GM18499 (cell line): ENCODE results near the gene HOXB3.
"Not testable (repeated sequence)": the region's sequence is repeated elsewhere in the genome, so short reads cannot be mapped to it uniquely, and the experiment has no call there.

ENCODE experiments used
- ATAC-seq: cut with Tn5 transposase; IDR thresholded peaks from one replicate; pipeline ENCODE4 v1.9.1; 2021; ENCODE audit warnings: moderate number of reproducible peaks; ENCODE audit not compliant: insufficient read depth, unreplicated experiment

Gene HOXB3

DNA sequence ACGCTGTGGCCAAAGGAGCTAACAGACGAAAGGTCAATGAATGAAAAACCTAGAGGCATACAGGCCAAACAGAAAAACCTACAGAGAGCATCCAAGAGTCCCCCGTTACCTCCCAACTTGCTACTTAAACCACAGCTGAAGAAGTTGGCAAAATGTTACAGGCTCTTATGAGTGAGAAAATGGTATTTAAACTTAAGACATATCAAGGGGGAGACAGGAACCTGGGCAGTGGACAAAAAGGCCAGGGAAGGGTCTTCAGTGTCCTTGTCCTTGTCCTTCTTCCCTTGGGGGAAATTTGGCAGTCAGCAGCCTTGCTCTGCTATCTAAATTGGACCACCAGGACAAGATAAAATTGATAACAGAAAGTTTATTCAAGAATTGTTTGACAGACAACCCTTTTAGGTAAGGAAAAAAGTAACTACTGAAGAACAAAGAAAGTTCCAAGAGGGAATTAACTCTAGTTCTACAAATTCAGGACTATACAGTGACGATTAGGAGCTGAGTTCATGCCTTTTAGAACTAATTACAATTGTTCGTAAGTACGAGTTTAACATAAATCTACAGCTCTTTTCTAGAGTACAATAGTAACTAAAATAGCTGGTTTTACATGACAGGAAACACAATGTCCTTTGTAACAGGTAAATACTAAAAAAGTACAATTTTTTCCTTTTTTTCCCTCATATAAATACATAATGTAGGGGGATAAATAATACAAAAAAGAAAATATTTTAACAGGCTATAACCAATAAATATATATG, 41.3 kb downstream of the HOXB3 start:
- ATAC-seq = no peak

DNA sequence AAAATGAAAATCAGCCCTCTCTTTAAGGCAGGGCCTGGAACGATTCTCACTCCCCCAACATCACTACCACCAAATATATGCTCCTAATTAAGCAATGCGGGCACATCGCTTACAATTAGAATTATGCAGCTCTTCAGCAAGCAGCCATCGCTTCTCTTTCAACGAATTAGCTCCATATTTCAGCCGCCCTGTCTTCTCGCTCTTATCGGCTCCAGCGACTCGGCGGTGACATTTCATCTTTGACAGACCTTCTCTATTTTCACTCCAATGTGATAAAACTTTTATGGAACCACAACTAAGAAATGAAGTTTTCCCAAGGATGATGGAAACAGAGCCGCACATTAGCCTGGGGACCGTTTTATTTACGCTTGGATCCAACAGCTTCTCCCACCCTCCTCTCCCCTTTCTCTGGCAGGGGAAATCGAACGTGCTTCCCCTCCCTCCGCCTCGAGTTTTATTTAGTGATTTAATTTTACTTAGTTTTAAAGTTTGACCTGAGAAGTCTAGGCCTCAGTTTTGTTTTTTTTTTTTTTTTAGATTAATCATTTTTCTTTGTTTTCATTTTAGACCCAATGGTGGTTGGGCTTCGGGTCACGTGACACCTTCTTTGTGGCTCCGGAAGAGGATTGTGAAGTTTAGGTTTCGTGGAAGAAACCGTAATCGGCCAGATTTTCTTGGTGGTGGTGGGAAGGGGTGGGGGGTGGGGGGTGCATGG, 42.1 kb downstream of the HOXB3 start:
- ATAC-seq = no peak

DNA sequence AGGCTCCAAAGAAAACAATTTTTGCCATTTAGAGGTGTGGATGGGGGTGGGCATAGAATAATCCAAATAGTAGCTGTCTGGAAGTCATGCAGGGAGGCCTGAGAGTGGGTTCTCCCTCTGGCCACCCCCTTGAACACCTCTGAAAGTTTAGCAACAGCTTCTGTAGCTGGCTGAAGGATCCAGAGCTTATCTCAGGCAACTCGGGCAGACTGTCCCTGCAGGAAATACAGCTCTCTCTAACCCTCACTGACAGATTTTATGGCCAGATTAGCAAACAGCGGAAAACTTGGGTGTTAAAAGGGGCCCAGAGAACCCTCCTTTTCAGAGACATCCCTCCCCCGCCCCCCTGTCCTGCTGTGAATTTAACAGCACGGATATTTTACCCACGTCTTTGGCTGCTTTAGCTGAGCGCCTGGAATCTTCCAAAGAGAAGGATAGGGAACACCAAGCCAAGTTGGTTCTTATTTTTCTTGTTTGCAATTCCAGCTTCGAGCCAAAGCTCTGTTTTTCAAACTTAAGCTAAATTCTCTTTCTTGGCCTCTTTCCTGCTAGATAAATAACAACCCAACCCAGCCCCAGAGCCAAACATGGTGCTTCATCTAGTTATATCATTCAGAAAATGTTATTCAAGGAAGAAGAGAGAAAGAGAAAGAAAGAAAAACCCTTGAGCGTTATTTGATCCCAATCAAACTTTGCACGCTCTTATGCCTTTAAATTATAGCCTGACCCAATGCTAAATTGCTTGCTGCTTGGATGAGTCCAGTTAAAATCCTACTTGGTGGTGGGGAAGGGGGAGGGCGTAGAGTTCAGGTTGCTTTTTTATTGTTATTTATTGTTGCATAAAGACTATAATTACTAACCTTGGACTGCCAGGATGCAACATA, 42.9 kb downstream of the HOXB3 start:
- no peak for ATAC-seq

DNA sequence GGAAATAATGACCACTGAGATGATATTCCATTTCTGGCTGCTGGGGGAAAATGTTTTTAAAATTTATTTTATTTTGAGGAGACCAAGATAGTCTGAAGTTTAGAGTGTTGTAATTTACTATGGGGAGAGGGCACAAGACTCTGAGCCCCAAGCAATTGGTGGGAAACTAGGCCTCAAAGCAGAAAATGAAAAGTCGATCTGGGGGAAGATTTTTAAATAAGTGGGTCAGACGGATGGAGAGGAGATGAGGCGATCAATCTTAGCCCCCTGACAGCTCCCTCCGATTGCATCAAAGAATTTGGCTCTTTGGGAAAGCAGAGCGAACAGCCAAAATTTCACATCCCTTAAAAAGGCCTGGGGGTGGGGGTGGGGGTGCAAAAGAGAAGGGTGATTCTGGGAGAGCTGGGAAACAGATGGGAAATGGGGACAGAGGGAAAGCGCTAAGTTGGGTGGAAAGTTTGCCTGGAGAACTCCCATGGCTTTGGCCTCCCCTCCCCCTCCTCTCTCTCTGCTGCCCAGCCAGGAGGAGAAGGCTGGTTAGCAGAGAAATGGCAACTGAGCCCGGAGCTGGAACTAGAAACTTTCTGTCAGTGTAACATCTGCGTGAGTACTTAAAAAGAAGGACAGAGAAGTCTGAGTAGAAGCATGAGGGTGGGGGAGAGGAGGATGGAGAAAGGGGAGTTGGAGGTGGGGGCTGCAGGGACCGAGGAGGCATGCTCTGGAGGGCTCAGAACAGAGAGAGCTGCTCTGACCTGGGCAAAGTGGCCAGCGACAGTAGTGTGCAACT, 43.7 kb downstream of the HOXB3 start:
- no peak for ATAC-seq

DNA sequence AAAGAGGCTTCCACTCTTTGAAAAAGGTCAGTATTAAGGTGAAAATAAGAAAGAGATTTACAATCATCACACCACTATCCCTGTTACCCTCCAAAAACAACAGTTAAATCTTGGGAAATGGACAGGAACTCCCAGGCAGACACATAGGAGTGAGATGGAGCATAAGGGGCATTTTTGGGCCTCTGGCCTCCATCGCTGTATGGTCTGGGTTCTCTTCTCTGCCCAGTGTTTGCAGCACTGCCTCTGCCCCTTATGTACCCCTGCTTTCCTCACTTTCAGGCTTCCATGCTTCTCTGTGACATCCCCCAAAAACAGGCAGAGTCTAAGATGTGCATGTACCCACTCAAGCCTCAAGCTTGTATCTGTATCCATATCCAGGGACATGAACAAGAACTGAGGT, 44.5 kb downstream of the HOXB3 start:
- no peak for ATAC-seq

DNA sequence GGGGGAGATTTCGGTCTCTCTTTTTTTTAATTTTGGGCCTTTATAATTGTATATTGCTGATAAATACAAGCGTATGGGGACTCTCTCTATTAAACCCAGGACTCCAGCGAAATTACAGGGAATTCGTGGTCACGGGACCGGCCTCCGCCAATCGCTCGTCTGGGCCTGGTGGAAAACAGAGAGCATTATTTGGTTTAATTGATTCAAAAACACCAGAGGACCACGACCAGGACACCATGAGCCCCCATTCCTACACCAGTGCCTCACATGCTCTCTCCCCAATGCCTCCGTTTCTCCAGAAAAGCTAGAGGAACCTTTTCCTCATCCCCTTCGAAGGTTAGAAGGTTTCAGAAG, 45.0 kb downstream of the HOXB3 start, which contains the start of gene HOXB2:
TSS of gene HOXB2 (minus strand) at position 88 of the 354 bp plus-strand sequence. CDS start 198 bp downstream, outside the sequence.
- no peak for ATAC-seq

DNA sequence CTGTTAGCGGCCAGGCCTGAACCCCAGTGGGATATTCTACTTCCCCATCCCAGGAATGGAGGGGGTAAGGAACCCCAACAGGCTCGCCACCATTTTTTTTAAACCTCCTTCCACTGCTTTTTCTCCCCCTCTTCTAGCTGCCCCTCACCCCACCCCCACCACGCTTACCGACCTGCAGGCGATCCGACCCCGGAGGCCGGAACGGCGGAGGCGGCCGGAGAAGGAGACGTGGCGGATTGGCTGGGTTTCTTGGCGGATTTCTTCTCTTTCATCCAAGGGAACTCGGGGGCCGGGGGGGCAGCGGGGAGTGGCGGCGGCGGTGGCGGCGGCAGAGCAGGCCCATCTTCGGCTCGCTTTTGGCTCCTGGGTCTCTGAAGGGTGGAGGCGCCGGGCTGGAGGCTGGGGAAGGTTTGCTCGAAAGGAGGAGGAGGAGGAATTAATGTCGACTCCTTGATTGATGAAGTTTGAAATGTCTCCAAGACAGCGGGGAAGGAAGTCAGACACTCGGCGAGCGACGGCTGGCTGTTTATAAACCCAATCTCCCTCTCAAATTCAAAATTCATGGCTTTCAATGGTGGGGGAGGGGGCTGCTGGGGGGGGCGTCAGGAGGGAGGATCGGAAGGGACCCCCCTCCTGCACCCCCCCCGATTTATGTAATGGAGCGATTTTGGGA, 45.6 kb downstream of the HOXB3 start:
- ATAC-seq = no peak

DNA sequence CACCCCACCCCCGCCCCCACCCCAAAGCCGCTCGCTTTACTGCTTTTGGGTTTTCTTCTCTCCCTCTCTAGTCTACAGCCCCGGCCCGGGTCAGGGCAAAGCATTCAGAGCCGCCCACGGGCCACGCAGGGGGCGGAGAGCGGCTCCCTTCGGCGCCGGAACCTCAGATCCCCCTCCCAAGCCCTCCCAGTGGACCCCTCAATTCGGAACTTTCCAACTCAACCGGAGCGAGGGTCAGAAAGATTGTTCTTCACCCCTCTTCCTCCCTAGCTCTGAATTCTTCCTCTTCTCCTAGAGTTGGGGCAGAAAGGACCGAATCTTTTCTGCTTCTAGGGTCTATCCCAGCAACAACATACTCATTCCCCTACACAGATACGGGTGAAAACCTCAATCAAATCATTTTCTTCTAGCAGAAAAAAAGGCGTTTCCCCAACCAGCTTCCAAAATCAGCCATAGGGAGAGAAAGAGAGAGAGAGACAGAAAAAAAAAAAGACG, 46.1 kb downstream of the HOXB3 start:
- ATAC-seq = no peak

DNA sequence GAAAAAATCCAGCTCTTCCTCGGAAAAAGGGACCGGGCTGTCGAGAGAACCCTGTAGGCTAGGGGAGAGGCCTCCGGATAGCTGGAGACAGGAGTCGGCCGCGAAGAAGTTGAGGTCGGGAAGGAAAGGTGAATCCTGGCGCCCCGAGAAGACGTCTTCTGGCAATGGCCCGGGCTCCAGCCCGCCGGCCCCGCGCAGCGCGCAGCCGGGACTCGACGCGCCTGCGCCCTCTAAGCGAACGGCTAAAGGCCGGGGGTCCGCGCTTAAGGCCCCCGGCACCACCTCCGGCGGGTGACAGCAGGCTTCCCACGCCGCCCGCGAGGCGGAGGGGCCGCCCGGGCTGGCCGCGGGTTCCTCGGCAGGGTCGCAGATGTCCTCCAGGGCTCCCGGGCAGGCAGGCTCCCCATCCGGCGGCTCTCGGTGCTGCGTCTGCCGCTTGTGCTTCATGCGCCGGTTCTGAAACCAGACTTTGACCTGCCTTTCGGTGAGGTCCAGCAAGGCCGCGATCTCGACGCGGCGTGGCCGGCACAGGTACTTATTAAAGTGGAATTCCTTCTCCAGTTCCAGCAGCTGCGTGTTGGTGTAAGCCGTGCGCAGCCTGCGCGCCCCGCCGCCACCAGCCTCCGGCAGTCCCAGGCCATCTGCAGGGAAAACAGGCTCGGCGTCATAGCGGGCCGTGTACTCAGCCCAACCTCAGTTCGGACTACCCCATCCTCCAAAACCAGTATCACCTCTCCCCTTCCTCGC, 46.8 kb downstream of the HOXB3 start:
- ATAC-seq = no peak

DNA sequence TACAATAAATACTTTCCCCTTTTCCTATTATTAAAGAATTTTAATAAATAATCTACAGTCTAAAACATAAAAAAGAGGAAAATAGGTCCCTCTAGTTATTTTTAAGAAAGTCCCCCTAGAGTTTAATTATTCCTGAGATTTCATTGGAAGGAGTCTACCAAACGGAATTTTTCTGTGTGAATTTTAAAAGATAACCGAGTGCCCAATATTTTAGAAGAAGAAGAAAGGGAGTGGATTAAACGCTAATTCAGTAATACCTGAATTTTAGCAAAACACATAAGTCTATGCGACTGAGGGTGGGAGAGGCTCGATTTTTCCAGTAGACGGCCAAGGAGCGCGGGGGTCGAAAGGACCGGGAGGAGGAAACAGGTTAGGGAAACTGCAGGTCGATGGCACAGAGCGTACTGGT, 47.3 kb downstream of the HOXB3 start:
- no peak for ATAC-seq

DNA sequence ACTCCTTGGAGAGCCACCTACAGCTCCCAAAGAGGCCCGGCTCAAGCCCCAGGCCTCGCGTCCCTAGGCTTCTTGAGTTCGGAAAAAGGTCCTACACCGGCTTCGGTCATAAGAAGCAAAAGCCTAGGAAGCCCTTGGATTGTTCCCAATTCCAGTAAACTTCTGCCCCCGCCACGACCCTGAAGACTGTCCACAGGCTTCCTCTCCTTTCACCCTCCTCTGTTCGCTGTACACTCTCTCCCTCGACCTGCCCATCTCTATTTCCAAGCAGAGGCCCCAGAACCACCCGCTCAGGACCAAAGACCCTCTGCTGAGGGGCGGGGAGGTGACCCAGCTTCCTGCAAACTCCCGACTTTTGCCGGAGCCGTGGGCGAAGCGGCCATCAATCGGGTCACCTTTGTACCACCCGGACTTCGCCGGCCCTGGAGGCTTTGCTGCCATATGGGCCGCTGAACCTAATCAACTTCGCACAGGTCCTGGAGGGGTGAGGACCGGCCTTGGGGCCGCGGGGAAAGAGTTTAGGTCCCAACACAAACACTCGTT, 47.9 kb downstream of the HOXB3 start:
- no peak for ATAC-seq

DNA sequence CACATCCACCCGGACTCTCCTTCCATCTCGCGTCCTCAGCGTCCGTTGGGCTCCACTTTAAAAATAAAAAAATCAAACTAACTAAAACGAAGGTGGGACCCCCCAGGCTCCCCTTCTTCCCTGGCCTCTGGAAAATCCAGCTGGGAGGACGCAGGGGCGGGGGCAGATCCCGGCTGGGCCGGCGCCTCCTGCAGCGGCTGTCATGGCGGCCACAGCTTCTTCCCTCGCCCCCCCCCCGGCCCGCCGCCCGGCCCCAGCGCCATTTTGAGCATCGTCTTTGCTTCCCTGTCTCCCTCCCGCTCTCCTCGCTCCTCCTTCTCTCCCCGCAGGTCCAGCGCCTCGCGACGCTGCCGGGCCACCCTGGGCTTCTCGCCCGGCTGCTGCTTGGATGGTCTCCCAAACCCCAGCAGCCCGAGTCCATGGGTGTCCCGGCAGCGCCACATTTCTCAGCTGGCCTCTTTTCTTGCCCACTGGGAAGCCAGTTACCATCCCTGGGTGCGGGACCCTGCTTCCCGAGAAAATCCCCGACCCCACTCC, 48.4 kb downstream of the HOXB3 start:
- ATAC-seq = no peak

DNA sequence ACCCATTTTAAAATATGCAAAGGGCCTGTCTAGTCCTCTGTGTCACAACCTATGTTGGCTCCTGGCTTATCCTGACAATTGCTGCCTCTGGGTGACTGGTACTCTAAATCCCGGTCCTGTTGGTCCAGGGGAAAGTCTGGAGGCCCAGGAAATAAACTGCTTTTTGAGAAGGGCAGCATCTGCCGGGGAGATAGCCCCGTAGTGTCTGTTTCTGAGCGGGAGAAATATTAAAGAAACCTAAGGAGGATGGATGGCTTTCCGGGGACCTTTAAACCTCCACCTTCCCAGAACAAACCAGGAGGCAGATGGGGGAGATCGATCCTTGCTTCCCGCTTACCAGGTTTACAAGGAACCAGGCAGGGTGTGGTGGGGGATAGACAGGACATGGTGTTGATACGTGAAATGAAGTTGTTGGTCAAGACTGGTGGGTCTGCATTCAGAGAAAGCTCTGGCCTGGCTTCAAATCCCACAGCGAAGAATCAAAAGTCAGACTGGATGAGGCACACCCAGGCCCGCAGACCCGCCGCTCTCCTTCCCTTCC, 48.9 kb downstream of the HOXB3 start:
- no peak for ATAC-seq

DNA sequence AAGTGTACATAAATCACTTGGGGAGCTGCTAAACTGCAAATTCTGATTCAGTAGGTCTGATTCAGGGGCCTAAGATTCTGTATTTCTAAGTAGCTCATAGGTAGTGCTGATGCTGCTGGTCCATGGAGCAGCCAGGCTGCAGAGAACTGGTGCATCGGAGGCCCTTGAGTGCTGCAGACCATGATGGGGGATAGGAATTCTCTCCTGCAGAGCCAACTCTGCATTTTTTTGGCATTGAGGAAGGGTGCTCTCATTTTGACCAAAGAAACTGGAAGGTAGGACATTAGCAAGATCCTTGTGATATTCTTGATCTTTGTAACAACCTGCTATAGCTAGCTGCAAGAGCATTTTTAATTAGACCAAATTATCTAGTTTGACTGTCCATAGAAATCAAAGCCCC, 49.8 kb downstream of the HOXB3 start:
- ATAC-seq = no peak

DNA sequence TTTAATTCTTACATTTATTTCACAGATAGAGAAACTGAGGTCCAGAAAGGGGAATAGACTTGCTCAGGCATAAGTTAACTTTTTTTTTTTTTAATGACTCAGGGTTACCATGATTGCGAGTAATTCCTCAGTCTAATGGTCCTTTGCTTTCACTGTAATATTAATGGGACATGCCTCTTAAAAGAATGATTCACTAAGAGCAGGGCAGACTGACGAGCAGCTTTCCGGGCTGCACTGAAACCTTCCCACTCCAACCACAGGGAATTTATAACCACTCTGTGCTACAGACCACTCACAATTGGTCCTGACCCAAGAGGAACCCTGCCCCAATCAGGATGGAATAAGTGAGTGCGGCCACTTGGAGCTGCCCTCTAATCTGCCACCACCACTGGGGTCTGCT, 50.9 kb downstream of the HOXB3 start:
- ATAC-seq = no peak

DNA sequence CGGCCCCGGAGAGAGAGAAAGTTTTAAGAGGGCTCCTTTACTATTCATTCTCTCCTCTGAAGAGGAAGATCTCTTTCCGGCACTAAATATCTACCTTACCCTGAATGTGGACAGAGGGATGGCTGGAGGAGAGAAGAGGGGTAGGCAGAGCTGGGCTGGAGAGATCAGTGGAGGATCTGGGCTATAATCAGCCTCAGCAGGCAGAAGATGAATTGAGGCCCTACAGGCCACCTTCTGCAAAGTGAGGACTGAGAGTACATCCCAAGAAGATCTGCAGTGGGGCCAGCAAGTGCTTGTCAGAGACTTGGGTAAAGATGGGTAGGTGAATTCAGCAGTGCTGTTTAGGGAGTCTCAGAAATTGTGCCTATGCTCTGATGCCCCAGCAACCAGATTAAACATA, 52.7 kb downstream of the HOXB3 start:
- ATAC-seq = no peak

DNA sequence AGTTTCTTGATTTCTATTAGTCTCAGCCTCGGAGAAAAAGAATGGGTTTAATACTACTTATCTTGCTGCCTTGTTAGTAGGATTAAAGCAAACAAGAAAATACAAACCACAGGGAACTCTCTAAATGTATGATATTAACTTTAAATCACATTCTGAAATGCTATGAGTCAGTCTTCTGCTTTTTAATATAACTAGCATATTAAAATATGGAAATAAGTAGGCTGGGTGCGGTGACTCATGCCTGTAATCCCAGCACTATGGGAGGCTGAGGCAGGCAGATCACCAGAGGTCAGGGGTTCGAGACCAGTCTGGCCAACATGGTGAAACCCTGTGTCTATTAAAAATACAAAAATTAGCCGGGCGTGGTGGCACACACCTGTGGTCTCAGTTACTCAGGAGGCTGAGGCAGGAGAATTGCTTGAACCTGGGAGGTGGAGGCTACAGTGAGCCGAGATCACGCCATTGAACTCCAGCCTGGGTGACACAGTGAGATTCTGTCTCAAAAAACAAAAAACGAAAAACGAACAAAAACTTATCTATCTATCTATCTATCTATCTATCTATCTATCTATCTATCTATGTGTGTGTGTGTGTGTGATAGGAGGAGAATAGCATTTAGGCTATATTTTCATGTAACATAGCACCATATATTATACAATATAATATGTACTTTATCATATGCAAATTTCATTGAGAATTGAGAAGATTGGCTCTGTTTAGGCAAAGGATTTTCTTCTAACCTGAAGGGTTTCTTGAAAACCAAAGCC, 54.1 kb downstream of the HOXB3 start:
- ATAC-seq = not testable (repeated sequence)
